GM21528 (cell line): Measurements from ENCODE around the gene KLHL22.
"Not testable (repeated sequence)": the region's sequence is repeated elsewhere in the genome, so short reads cannot be mapped to it uniquely, and the experiment has no call there.

Experiments used
- ATAC-seq: cut with Tn5 transposase; IDR thresholded peaks from one replicate; pipeline ENCODE4 v1.9.1; 2021; ENCODE audit warnings: mild to moderate bottlenecking, moderate library complexity; ENCODE audit not compliant: unreplicated experiment, low FRiP score

KLHL22 gene

GRCh38 chr22:20494978-20495860 lies at the start of gene KLHL22:
Gene KLHL22 (minus strand): TSS chr22:20495795. CDS start chr22:20489211, 6,584 bp downstream.
- peak; percentile 37 for ATAC-seq

GRCh38 chr22:20545318-20545634 lies 49.7 kb upstream of the KLHL22 start:
- not testable (repeated sequence) for ATAC-seq

- no peak for ATAC-seq
Observed at GRCh38 chr22:20542736-20543135, 47.1 kb upstream of the KLHL22 start.

GRCh38 chr22:20542055-20542454 lies 46.5 kb upstream of the KLHL22 start:
- no peak for ATAC-seq

- not testable (repeated sequence) for ATAC-seq
Observed at GRCh38 chr22:20538875-20539274, 43.3 kb upstream of the KLHL22 start.

- no peak for ATAC-seq
Observed at GRCh38 chr22:20537983-20538382, 42.4 kb upstream of the KLHL22 start.

- ATAC-seq, result no peak
Observed at GRCh38 chr22:20537325-20537756, 41.7 kb upstream of the KLHL22 start.

GRCh38 chr22:20536590-20537324 lies 41.2 kb upstream of the KLHL22 start:
- ATAC-seq, result no peak

- ATAC-seq, result no peak
Observed at GRCh38 chr22:20533879-20534265, 38.3 kb upstream of the KLHL22 start.

- ATAC-seq, result no peak
Observed at GRCh38 chr22:20533095-20533878, 37.7 kb upstream of the KLHL22 start.

- ATAC-seq, result no peak
Observed at GRCh38 chr22:20532256-20532993, 36.8 kb upstream of the KLHL22 start.

GRCh38 chr22:20531404-20532201 lies 36.0 kb upstream of the KLHL22 start:
- ATAC-seq, result no peak

GRCh38 chr22:20531154-20531403 lies 35.5 kb upstream of the KLHL22 start:
- no peak for ATAC-seq

- no peak for ATAC-seq
Observed at GRCh38 chr22:20530368-20531153, 35.0 kb upstream of the KLHL22 start.

- ATAC-seq, result no peak
Observed at GRCh38 chr22:20528405-20528978, 32.9 kb upstream of the KLHL22 start.

GRCh38 chr22:20526628-20527355 lies 31.2 kb upstream of the KLHL22 start:
- ATAC-seq, result no peak

- no peak for ATAC-seq
Observed at GRCh38 chr22:20526305-20526627, 30.7 kb upstream of the KLHL22 start.

- no peak for ATAC-seq
Observed at GRCh38 chr22:20525048-20525447, 29.5 kb upstream of the KLHL22 start.
